Neural progenitor cell (in vitro differentiated cells): ENCODE measurements around the gene DNAAF5. TPM values are rescaled to one million over a fixed set of nuclear protein-coding genes. Genes with fewer than 3 reads are reported as not detected.

Experiments used
- DNase-seq: peaks from one replicate; pipeline ENCODE4 v3.0.0-alpha.2; 2016; ENCODE audit warnings: low spot score
- H2AFZ ChIP-seq: fragments of 200-600 bp; sonication (generic); replicated peaks from 2 replicates; pipeline ENCODE4 v1.6.1; 2016; ENCODE audit warnings: antibody characterized with exemption
- H3F3A ChIP-seq: fragments of 200-600 bp; sonication (generic); 2 replicates; pipeline ENCODE4 v1.6.1; 2016; ENCODE audit warnings: antibody characterized with exemption, low read depth
- H3K27ac ChIP-seq: fragments of 200-600 bp; sonication (generic); 2 replicates; pipeline ENCODE4 v1.5.1; 2016; ENCODE audit warnings: mild to moderate bottlenecking
- H3K27me3 ChIP-seq: fragments of 200-600 bp; sonication (generic); 2 replicates; pipeline ENCODE4 v1.6.1; 2016; ENCODE audit warnings: mild to moderate bottlenecking, moderate library complexity
- H3K36me3 ChIP-seq: fragments of 200-600 bp; sonication (generic); 2 replicates; pipeline ENCODE4 v1.5.1; 2016
- H3K4me1 ChIP-seq: fragments of 200-600 bp; sonication (generic); 2 replicates; pipeline ENCODE4 v1.6.1; 2016; ENCODE audit warnings: mixed run types
- H3K4me2 ChIP-seq: fragments of 200-600 bp; sonication (generic); 2 replicates; pipeline ENCODE4 v1.6.1; 2016
- H3K4me3 ChIP-seq: fragments of 200-600 bp; sonication (generic); 2 replicates; pipeline ENCODE4 v1.5.1; 2016
- H3K79me2 ChIP-seq: fragments of 200-600 bp; sonication (generic); 2 replicates; pipeline ENCODE4 v1.6.1; 2016; ENCODE audit warnings: low read depth
- H3K9ac ChIP-seq: fragments of 200-600 bp; sonication (generic); 2 replicates; pipeline ENCODE4 v1.6.1; 2016
- H3K9me3 ChIP-seq: fragments of 200-600 bp; sonication (generic); 2 replicates; pipeline ENCODE4 v1.5.1; 2016; ENCODE audit warnings: low read depth
- H4K20me1 ChIP-seq: fragments of 200-600 bp; sonication (generic); 2 replicates; pipeline ENCODE4 v1.6.1; 2016; ENCODE audit warnings: low read depth
- H3K27ac Mint-ChIP-seq: 3 replicates; pipeline ENCODE4 v1.8.0; 2021; ENCODE audit warnings: mixed read lengths
- H3K27me3 Mint-ChIP-seq: 2 replicates; pipeline ENCODE4 v1.8.0; 2022; ENCODE audit warnings: low read depth, mild to moderate bottlenecking, inconsistent platforms, moderate library complexity, mixed read lengths; ENCODE audit not compliant: insufficient read depth
- H3K36me3 Mint-ChIP-seq: 3 replicates; pipeline ENCODE4 v1.8.0; 2021; ENCODE audit warnings: mixed read lengths
- H3K4me1 Mint-ChIP-seq: 3 replicates; pipeline ENCODE4 v1.8.0; 2021; ENCODE audit warnings: mixed read lengths
- H3K4me3 Mint-ChIP-seq: 3 replicates; pipeline ENCODE4 v1.8.0; 2021; ENCODE audit warnings: mild to moderate bottlenecking, moderate library complexity, mixed read lengths
- H3K9me3 Mint-ChIP-seq: 3 replicates; pipeline ENCODE4 v1.8.0; 2020; ENCODE audit warnings: mixed read lengths
- CTCF ChIP-seq: fragments of 200-600 bp; sonication (generic); IDR thresholded peaks from 2 replicates; pipeline ENCODE4 v1.5.1; 2017; ENCODE audit warnings: antibody characterized with exemption, mild to moderate bottlenecking
- EZH2 ChIP-seq: fragments of 200-600 bp; sonication (generic); IDR thresholded peaks from 2 replicates; pipeline ENCODE4 v1.6.1; 2017; ENCODE audit warnings: antibody characterized with exemption, mild to moderate bottlenecking, moderate library complexity
- EZH2phosphoT487 ChIP-seq: fragments of 200-600 bp; sonication (generic); IDR thresholded peaks from 2 replicates; pipeline ENCODE4 v1.6.1; 2017; ENCODE audit warnings: antibody characterized with exemption
- total RNA-seq: library from RNA; depleted of rRNA; stranded (reverse); fragments of >200 nt; gene quantifications from 2 replicates; pipeline ENCODE4 v1.2.3, GENCODE V29; 2015; ENCODE audit warnings: low replicate concordance

DNAAF5 gene
- total RNA-seq, 1 donor from 2014 or later = 23.5 TPM

- H3F3A ChIP-seq = peaks cover 6% of the 10 kb centered on the region
- no peaks in the 10 kb centered on the region for H3K9me3 ChIP-seq
- no peak overlapping the region for H2AFZ ChIP-seq
- H3K27me3 ChIP-seq = no peaks in the 10 kb centered on the region
- TF ChIP-seq CTCF (no peak), EZH2 (no peak), EZH2phosphoT487 (no peak)
- no peak overlapping the region for H3K4me3 Mint-ChIP-seq
- H4K20me1 ChIP-seq = peaks cover 85% of the 10 kb centered on the region
- no peak overlapping the region for H3K4me3 ChIP-seq
- no peak overlapping the region for H3K4me2 ChIP-seq
- no peak overlapping the region for H3K27ac Mint-ChIP-seq
- H3K79me2 ChIP-seq = peaks cover 87% of the 10 kb centered on the region
- no peak for DNase-seq
- H3K9ac ChIP-seq = no peak overlapping the region
- H3K9me3 Mint-ChIP-seq = peaks cover 4% of the 10 kb centered on the region
- peaks cover 30% of the 10 kb centered on the region for H3K4me1 Mint-ChIP-seq
- H3K36me3 Mint-ChIP-seq = peaks cover 17% of the 10 kb centered on the region
- peaks cover 4% of the 10 kb centered on the region for H3K36me3 ChIP-seq
- H3K27ac ChIP-seq = no peak overlapping the region
- peaks cover 7% of the 10 kb centered on the region for H3K4me1 ChIP-seq
- peaks cover 2% of the 10 kb centered on the region for H3K27me3 Mint-ChIP-seq
Observed at GRCh38 chr7:820341-820740, 93.8 kb downstream of the DNAAF5 start.

- no peak overlapping the region for H3K27ac Mint-ChIP-seq
- no peak overlapping the region for H3K9ac ChIP-seq
- H3K4me2 ChIP-seq = no peak overlapping the region
- no peak overlapping the region for H2AFZ ChIP-seq
- no peak for DNase-seq
- H3K79me2 ChIP-seq = peaks cover 100% of the 10 kb centered on the region
- H4K20me1 ChIP-seq = peaks cover 97% of the 10 kb centered on the region
- H3K4me3 ChIP-seq = no peak overlapping the region
- peaks cover 18% of the 10 kb centered on the region for H3K36me3 Mint-ChIP-seq
- H3K27me3 Mint-ChIP-seq = peaks cover 4% of the 10 kb centered on the region
- peaks cover 33% of the 10 kb centered on the region for H3K4me1 Mint-ChIP-seq
- H3K36me3 ChIP-seq = peaks cover 4% of the 10 kb centered on the region
- no peak overlapping the region for H3K4me3 Mint-ChIP-seq
- H3K27ac ChIP-seq = no peak overlapping the region
- H3K27me3 ChIP-seq = no peaks in the 10 kb centered on the region
- H3K9me3 Mint-ChIP-seq = peaks cover 4% of the 10 kb centered on the region
- no peaks in the 10 kb centered on the region for H3K9me3 ChIP-seq
- peaks cover 7% of the 10 kb centered on the region for H3K4me1 ChIP-seq
- no peak for TF ChIP-seq CTCF
- no peak for TF ChIP-seq EZH2
- no peak for TF ChIP-seq EZH2phosphoT487
- no peaks in the 10 kb centered on the region for H3F3A ChIP-seq
Observed at GRCh38 chr7:821688-822087, 95.2 kb downstream of the DNAAF5 start.

GRCh38 chr7:822692-823276 is 96.3 kb downstream of the DNAAF5 start:
- peaks cover 4% of the 10 kb centered on the region for H3K4me1 ChIP-seq
- no peak overlapping the region for H3K4me2 ChIP-seq
- Mint-ChIP-seq H3K36me3 (peaks cover 19% of the 10 kb centered on the region), H3K27ac (no peak overlapping the region), H3K4me3 (no peak overlapping the region), H3K4me1 (peaks cover 27% of the 10 kb centered on the region), H3K27me3 (peaks cover 4% of the 10 kb centered on the region), H3K9me3 (peaks cover 4% of the 10 kb centered on the region)
- H3K36me3 ChIP-seq = peaks cover 4% of the 10 kb centered on the region
- peak; percentile 55 for DNase-seq
- H3K27ac ChIP-seq = no peak overlapping the region
- H3K9ac ChIP-seq = no peak overlapping the region
- H4K20me1 ChIP-seq = peaks cover 93% of the 10 kb centered on the region
- TF ChIP-seq EZH2 (no peak), CTCF (peak; percentile 57)
- no peaks in the 10 kb centered on the region for H3F3A ChIP-seq
- no peak overlapping the region for H2AFZ ChIP-seq
- H3K79me2 ChIP-seq = peaks cover 100% of the 10 kb centered on the region
- H3K4me3 ChIP-seq = no peak overlapping the region
- H3K9me3 ChIP-seq = no peaks in the 10 kb centered on the region
- H3K27me3 ChIP-seq = no peaks in the 10 kb centered on the region
